Measurements from ENCODE around the gene RAN. TPM values are rescaled to one million over a fixed set of nuclear protein-coding genes. Genes with fewer than 3 reads are reported as not detected.

RAN gene
- total RNA-seq, 1 experiment from 2014 or later: 1,193 TPM

DNA sequence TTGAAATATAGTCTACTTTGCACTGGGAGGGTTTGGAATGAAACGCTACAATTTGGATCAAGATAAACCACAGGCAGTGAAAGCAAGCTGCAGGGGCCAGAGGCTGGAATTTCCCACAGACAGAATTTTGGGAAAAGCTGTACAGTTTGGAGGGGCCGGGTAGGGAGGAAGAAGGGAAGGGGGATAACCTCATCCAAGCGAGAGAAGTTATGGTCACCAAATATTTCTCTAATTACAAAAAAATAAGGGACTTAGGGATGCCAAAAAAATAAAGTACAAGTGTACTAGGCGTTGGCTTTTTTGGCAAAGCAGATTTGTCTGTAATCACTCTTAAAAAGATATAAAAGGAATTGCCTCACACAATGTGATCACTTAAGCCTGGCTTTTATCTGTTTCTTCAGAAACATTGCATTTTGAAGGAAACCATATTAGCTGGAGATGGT is 50.7 kb downstream of the RAN start:
- CTCF ChIA-PET: no interaction called here
- no peaks in the 10 kb centered on the region for H3K9me3 ChIP-seq (ENCODE audit: control insufficient read depth, insufficient read depth, low read depth, low read length)
- DNase-seq (ENCODE audit: low read depth, low spot score) (no peak), ATAC-seq (no peak)
- POLR2A ChIA-PET: no interaction called here
- peaks cover 34% of the 10 kb centered on the region for H3K27me3 ChIP-seq (ENCODE audit: control insufficient read depth, insufficient read depth, low read length)
- no peaks in the 10 kb centered on the region for H3K4me1 ChIP-seq (ENCODE audit: control insufficient read depth, insufficient read depth, low read length)
- no TSS peak for BruUV-seq (replicated peaks)
- intact Hi-C loops (cut with micrococcal nuclease; ENCODE audit: unreplicated experiment): no loop called here
- H3K4me3 ChIP-seq (ENCODE audit: low read depth in 2 of 2, low read length in 2 of 2): no peak overlapping the region
- TF ChIP-seq TCF7L2 (IDR thresholded peaks at IDR 0.05; ENCODE audit: low read depth, low read length) (no peak), SIN3A (IDR thresholded peaks at IDR 0.05; ENCODE audit: borderline replicate concordance, insufficient read depth, low read depth, low read length) (no peak), CTCF (IDR thresholded peaks at IDR 0.05) (no peak), REST (IDR thresholded peaks at IDR 0.05; ENCODE audit: insufficient read depth in 1 of 2, low read depth in 2 of 2, low read length in 1 of 2) (no peak), POLR2AphosphoS5 (IDR thresholded peaks at IDR 0.05; ENCODE audit: low read depth, low read length) (no peak)
- H3K36me3 ChIP-seq (ENCODE audit: control insufficient read depth, insufficient read depth, low read length): no peaks in the 10 kb centered on the region
- no peak overlapping the region for H3K27ac ChIP-seq (ENCODE audit: low read length)
- in situ Hi-C loops (cut with HindIII; ENCODE audit: low pct_unique_long_range_greater_than_20kb, low sequenced_read_pairs): no loop called here

DNA sequence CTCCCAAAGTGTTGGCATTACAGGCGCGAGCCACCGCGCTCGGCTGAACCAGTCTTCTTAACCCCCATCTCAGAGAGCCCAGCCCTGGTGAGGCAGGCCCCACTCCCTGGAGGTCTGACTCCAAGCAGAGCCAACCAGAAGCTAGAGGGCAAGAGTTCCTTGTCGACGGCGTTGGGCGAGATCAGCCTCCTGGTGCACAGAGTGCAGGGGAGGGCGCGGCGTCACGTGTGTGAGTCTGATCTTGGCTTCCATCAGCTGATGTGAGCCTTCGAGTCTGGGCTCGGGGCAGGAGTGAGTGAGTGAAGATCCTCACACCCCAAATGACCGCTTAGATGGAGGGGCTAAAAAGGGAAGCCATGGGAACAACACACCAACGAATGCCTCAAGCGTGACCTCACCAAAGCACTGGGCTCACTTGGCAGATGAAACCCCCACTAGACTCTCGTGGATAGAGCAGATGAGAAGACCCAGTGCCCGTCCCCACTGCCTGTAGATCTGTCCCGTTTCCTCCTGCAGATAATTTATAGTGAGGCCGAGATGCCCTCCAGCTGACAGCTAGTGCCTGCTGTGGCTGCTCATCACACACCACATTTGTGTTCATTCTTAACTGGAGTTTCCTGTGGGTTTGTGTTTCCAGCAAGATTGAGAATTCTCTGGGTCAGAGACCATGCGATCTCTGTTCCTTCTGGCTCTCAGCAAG is 53.2 kb downstream of the RAN start:
- ChIA-PET POLR2A (no interaction called here), CTCF (no interaction called here)
- BruUV-seq (replicated peaks): no TSS peak
- DNase-seq (ENCODE audit: low read depth, low spot score) (no peak), ATAC-seq (no peak)
- H3K4me1 ChIP-seq (ENCODE audit: control insufficient read depth, insufficient read depth, low read length): no peaks in the 10 kb centered on the region
- H3K36me3 ChIP-seq (ENCODE audit: control insufficient read depth, insufficient read depth, low read length): no peaks in the 10 kb centered on the region
- peaks cover 23% of the 10 kb centered on the region for H3K27me3 ChIP-seq (ENCODE audit: control insufficient read depth, insufficient read depth, low read length)
- TF ChIP-seq POLR2AphosphoS5 (IDR thresholded peaks at IDR 0.05; ENCODE audit: low read depth, low read length) (no peak), TCF7L2 (IDR thresholded peaks at IDR 0.05; ENCODE audit: low read depth, low read length) (no peak), SIN3A (IDR thresholded peaks at IDR 0.05; ENCODE audit: borderline replicate concordance, insufficient read depth, low read depth, low read length) (no peak), CTCF (IDR thresholded peaks at IDR 0.05) (no peak), REST (IDR thresholded peaks at IDR 0.05; ENCODE audit: insufficient read depth in 1 of 2, low read depth in 2 of 2, low read length in 1 of 2) (no peak)
- in situ Hi-C loops (cut with HindIII; ENCODE audit: low pct_unique_long_range_greater_than_20kb, low sequenced_read_pairs): no loop called here
- H3K27ac ChIP-seq (ENCODE audit: low read length): no peak overlapping the region
- intact Hi-C loops (cut with micrococcal nuclease; ENCODE audit: unreplicated experiment): no loop called here
- no peak overlapping the region for H3K4me3 ChIP-seq (ENCODE audit: low read depth in 2 of 2, low read length in 2 of 2)
- no peaks in the 10 kb centered on the region for H3K9me3 ChIP-seq (ENCODE audit: control insufficient read depth, insufficient read depth, low read depth, low read length)
